Mesothelial cell of epicardium (in vitro differentiated cells): ENCODE data around the gene AGPAT3. TPM values are rescaled to one million over a fixed set of nuclear protein-coding genes. Genes with fewer than 3 reads are reported as not detected.

Source experiments
- DNase-seq, 2 experiments: peaks; one replicate each; pipeline ENCODE4 v3.0.0; 2021; ENCODE audit warnings: low spot score in 2 of 2; ENCODE audit not compliant: unreplicated experiment in 2 of 2
- H3K27ac Mint-ChIP-seq: 2 replicates; pipeline ENCODE4 v1.8.0; 2021; ENCODE audit warnings: mixed read lengths
- H3K27me3 Mint-ChIP-seq: 2 replicates; pipeline ENCODE4 v1.8.0; 2021; ENCODE audit warnings: low read depth, mixed read lengths
- H3K36me3 Mint-ChIP-seq: 2 replicates; pipeline ENCODE4 v1.8.0; 2021; ENCODE audit warnings: mixed read lengths
- H3K4me1 Mint-ChIP-seq: 2 replicates; pipeline ENCODE4 v1.8.0; 2021; ENCODE audit warnings: mixed read lengths
- H3K4me3 Mint-ChIP-seq: 2 replicates; pipeline ENCODE4 v1.8.0; 2021; ENCODE audit warnings: mild to moderate bottlenecking, moderate library complexity, mixed read lengths
- H3K9me3 Mint-ChIP-seq: 2 replicates; pipeline ENCODE4 v1.8.0; 2021; ENCODE audit warnings: mixed read lengths
- total RNA-seq: library from RNA; stranded (reverse); gene quantifications from 3 replicates; pipeline ENCODE4 v1.2.1, GENCODE V29; 2021
- TF ChIP-seq, protein P1 (sequence below): fragments of 200-600 bp; sonication (generic); IDR thresholded peaks from one replicate; pipeline ENCODE4 v1.5.0; 2021; ENCODE audit warnings: antibody characterized with exemption; ENCODE audit not compliant: unreplicated experiment

Gene AGPAT3
- total RNA-seq, 1 donor from 2014 or later = 71.0 TPM

DNA sequence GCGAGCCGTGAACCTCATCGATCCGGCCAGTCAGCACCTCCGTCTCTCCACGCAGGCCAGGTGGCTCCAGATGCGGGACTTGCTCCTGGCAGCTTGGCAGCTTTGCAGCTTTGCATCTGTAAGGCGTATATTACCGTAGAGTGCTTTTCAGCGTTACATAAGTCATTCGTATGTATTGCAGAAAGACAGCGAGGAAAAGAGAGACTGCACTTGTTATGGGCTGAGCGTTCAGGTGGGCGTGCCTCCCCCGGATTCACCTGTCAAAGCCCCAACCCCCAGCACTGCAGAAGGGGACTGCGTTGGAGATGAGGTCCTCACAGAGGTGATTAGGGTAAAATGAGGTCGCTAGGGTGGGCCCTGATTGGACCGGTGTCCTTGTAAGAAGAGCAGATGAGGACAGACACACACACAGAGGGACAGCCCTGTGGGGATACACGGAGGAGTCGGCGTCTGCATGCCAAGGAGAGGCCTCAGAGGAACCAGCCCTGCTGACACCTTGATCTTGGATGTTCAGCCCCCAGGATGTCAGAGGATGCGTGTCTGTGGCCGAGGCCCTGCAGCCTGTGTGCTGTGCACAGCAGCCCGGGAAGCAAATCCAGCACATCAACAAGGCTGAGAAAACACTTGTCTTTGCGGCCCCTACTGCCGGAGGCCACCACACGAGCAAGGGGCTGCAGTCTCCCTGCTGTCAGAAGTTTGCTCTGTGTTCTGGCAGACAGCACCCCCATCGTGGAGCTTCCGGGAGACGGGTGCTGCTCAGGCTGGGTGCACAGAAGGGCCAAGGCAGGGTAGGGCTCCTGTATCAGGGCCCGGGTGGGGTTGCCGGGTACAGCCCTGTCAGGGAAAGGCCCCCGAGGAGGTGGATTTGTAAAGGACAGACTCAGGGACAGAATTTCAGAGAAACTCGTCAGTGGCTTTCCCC, 10.9 kb upstream of the AGPAT3 start:
- DNase-seq = no peak
- Mint-ChIP-seq H3K36me3 (no peaks in the 10 kb centered on the region), H3K9me3 (peaks cover 3% of the 10 kb centered on the region), H3K27me3 (no peaks in the 10 kb centered on the region), H3K4me1 (no peaks in the 10 kb centered on the region), H3K4me3 (no peak overlapping the region), H3K27ac (no peak overlapping the region)
- TF ChIP-seq, protein P1, sequence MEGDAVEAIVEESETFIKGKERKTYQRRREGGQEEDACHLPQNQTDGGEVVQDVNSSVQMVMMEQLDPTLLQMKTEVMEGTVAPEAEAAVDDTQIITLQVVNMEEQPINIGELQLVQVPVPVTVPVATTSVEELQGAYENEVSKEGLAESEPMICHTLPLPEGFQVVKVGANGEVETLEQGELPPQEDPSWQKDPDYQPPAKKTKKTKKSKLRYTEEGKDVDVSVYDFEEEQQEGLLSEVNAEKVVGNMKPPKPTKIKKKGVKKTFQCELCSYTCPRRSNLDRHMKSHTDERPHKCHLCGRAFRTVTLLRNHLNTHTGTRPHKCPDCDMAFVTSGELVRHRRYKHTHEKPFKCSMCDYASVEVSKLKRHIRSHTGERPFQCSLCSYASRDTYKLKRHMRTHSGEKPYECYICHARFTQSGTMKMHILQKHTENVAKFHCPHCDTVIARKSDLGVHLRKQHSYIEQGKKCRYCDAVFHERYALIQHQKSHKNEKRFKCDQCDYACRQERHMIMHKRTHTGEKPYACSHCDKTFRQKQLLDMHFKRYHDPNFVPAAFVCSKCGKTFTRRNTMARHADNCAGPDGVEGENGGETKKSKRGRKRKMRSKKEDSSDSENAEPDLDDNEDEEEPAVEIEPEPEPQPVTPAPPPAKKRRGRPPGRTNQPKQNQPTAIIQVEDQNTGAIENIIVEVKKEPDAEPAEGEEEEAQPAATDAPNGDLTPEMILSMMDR = no peak

DNA sequence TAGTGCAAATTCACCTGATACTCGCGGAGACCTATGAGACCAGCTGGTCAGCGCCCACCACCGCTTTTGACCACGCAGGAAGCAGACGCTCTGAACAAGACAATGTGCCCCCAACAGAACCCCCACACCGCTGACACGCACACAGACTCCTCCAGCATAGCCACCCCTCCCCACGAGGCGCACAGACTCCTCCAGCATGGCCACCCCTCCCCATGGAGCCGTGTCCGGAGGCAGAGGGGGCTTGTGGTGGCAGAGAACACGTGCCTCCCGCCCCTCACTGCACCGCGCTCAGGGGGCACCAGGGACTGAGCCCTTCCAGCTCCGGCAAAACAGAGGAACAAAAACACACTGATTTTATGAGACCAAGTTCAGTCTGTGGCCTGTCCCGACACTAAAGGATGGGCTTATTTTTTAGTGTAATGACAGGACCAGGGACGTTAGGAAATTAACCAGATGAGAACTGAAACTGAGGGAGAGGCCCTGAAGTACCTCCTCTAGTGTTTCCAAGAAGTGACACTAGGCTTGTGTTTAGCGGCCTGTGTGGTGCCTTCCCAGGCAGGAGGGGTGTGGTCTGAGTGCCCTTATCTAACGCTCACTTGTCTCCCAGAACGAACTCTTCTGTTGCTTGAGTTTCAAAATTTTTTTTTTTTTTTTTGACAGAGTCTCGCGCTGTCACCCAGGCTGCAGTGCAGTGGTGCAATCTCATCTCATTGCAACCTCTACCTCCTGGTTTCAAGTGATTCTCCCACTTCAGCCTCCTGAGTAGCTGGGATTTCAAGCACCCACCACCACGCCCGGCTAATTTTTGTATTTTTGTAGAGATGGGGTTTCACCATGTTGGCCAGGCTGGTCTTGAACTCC, 10.0 kb upstream of the AGPAT3 start:
- H3K4me3 Mint-ChIP-seq = no peak overlapping the region
- no peak overlapping the region for H3K27ac Mint-ChIP-seq

DNA sequence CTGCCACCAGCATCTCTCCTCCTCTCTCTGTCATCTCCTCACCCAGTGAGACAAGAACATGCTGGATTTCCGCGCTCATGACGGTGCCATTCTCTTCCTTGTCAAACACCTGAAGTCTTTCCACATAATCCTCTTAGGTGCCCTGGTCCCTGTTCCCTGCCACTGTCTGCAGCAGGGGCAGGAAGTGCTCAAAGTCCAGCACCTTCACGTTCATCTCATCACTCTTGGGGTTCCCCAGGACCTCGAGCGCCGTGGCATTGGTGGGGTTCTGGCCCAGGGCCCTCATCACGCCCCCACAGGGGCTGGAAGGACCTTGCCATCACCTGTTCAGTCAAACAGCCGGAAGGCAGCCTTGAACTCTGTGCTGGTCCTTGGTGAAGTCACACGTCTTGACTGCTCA, 9.1 kb upstream of the AGPAT3 start:
- H3K36me3 Mint-ChIP-seq = no peaks in the 10 kb centered on the region
- H3K27me3 Mint-ChIP-seq = no peaks in the 10 kb centered on the region
- H3K27ac Mint-ChIP-seq = no peak overlapping the region
- H3K4me3 Mint-ChIP-seq = no peak overlapping the region
- no peak for DNase-seq
- TF ChIP-seq, protein P1 = no peak
- H3K9me3 Mint-ChIP-seq = no peaks in the 10 kb centered on the region
- H3K4me1 Mint-ChIP-seq = no peaks in the 10 kb centered on the region

More for the DNA sequence above, 10.0 kb upstream of the AGPAT3 start:
- no peak for DNase-seq
- H3K27me3 Mint-ChIP-seq = no peaks in the 10 kb centered on the region
- peaks cover 3% of the 10 kb centered on the region for H3K9me3 Mint-ChIP-seq
- no peaks in the 10 kb centered on the region for H3K36me3 Mint-ChIP-seq
- no peaks in the 10 kb centered on the region for H3K4me1 Mint-ChIP-seq
- TF ChIP-seq, protein P1 = no peak

DNA sequence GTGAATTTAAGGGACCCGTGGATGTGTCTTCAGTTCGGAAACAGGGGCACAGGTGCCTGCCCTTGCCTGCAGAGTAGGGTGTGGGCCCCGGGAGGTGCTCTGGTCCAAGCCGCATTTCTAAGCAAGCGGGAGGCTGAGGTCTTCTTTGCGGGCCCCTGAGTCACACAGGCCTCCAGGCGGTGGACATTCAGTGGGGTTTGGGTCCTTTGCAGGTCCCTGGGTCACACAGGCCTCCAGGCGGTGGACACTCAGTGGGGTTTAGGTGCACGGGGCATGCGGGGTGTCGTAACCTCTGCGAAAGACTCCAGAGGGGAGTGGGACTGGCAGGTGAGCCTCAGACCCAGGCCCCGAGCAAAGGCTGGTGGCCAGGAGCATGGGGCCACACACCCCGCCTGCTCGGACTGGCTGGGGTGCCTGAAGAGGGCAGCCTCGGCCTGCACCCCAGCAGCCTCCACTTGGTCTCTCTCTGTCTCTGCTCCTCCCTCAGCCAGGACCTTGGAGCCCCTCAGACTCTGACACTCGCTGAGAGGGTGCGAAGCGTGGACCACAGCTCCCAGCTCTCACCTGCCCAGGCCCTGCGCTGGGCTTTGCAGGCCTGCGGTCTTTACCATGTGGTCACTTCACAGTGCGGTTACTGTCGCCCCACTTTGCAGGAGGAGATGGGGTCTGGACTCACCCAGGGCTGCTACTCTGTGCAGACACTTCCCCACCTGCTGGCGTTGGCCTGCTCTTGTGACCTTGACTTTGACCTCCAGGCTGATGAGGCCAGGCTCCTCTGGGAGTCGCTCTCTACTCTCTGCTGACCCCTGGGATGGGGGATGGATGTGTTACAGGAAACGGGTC, 6.0 kb upstream of the AGPAT3 start:
- TF ChIP-seq, protein P1 = no peak
- Mint-ChIP-seq H3K9me3 (no peaks in the 10 kb centered on the region), H3K27me3 (no peaks in the 10 kb centered on the region), H3K4me1 (no peaks in the 10 kb centered on the region), H3K36me3 (no peaks in the 10 kb centered on the region), H3K4me3 (no peak overlapping the region), H3K27ac (no peak overlapping the region)
- DNase-seq = no peak

DNA sequence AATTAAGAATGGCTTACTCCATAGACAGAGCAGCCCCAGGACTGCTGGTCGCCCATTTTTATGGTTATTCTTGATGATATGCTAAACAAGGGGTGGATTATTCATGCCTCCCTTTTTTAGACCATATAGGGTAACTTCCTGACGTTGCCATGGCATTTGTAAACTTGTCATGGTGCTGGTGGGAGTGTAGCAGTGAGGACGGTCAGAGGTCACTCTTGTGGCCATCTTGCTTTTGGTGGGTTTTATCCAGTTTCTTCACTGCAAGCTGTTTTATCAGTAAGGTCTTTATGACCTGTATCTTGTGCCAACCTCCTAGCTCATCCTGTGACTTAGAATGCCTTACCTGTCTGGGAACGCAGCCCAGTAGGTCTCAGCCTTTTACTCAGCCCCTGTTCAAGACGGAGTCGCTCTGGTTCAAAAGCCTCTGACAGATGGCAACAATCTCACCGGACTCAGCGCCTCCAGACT, 5.2 kb upstream of the AGPAT3 start:
- H3K9me3 Mint-ChIP-seq = no peaks in the 10 kb centered on the region
- H3K4me1 Mint-ChIP-seq = no peaks in the 10 kb centered on the region
- H3K27me3 Mint-ChIP-seq = no peaks in the 10 kb centered on the region
- TF ChIP-seq, protein P1 = no peak
- no peak for DNase-seq
- H3K27ac Mint-ChIP-seq = no peak overlapping the region
- H3K36me3 Mint-ChIP-seq = no peaks in the 10 kb centered on the region
- no peak overlapping the region for H3K4me3 Mint-ChIP-seq
